Measurements from ENCODE around the gene TMC3.

Gene TMC3

DNA sequence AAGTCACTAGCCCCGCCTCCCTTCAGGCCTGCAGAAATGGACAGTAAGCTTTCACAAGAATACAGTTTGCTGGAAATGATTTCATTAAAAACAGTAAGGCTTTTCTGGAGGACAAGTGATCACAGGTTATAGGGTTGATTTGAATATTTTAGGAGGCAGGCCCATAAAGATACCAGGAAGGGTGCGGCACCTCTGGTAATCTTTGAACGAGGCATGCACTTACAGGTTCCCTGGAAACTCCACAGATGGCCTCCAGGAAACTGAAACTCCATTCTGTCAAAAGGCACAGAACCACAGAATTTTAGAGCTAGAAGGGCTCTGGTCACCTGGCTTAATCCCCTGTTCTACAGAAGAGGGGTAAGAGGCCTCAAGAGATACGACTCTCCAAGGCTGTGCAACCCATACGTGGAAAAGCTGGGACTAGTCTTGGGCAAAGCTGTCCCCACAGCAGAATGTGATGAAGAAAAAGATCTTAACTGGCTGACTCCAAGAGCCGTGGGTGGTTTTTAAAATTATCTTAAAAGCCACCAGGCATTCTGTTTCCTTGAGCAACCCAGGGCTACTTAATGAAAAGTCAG, 51.2 kb downstream of the TMC3 start:
- no peak for DNase-seq (ENCODE audit: low spot score)

DNA sequence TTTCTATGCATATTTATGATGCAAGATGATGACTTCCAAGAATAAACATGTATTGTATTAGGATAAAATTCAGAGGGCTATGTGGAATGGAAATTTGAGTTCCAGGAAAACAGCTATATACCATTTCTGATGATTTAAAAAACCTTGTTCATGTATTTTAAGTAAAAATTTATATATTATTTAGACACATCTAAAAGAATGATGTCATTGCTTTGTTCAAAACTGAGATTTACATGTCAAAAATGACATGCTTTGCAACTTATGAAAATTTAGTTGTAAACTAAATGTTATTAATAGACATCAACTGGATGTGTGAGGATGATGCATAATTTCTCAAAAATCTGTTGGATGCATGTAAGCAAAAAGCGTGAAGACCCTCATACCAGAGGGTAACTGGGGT, 52.3 kb downstream of the TMC3 start:
- DNase-seq (ENCODE audit: low spot score), result no peak

DNA sequence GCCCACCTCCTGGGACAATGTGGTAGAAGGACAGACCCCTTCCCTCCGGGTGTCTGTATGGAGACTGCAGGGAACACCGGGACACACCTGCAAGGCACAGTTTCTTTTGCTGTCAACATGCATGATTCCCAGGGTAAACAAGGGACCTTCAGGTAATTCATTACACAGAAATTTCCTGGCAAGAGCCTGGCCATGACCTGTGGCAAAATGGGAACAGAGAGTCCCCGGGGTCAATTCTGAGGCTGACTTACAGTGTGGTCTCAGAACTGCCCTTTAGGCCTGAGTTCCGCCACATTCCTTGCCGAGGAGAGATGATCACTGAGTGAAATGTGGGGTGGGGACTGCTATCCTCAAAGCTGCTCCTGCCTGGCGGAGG, 56.4 kb downstream of the TMC3 start:
- no peak for DNase-seq (ENCODE audit: low spot score)

DNA sequence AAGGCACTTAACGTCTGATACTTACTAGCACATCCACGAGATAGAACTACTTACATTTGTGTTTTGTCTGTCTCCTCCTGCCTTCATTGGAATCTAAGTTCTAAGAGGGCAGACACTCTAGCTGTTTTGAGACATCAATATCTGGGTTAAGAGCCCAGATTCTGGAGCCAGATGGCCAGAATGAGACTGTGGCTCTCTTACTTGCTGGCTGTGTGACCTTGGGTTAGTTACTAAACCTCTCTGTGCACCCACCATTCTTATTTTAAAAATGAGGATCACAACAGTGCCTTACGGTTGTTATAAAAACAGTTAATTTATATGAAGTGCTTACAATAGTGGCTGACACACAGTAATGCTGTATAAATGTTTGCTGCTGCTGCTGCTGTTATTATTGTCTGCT, 57.7 kb downstream of the TMC3 start:
- no peak for DNase-seq (ENCODE audit: low spot score)

DNA sequence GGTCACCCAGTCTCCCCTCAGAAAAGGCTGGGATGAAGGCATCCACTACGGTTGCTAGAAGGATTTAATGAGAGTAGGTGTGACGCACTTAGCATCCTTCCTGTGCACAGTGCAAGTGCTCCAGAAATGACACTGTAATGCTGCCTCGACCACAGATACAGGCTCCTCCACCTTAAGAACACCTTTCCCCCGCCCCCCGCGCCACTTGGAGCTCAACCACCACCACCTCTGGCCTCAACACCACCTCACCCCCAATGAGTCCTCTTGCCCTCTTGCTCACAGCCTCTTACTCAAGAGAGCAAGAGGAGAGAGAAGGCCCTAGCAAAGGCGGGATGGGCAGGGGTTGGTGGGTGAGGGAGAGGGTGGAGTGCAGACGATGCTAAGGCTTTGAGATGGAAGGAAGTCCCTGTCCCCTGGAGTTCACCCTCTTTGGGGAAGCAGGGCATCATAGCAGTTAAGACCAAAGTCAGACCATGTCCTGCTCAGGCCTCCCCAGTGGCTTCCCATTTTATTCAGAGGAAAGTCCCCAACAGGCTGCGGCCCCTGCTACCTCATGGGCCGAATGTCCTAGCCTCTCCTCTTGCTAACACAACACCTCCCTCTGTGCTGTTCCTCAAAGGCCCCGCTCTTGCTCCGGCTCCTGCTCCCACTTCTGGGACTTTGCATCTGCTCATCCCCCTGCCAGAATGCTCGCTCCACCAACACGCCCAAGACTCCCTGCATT, 58.4 kb downstream of the TMC3 start:
- no peak for DNase-seq (ENCODE audit: low spot score)

DNA sequence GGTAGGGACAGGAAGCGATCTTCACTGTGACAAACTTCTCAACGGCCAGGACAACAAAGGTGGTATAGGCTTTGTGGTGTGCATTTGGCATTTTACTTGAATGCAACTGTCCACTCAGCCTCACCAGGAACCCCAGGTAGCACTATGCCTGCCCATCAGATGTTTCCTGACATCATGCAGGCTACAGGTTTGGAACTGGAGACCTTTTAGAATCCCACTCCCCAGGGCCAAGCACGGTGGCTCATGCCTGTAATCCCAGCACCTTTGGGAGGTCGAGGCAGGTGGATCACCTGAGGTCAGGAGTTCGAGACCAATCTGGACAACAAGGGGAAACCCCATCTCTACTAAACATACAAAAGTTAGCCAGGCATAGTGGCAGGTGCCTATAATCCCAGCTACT, 59.6 kb downstream of the TMC3 start:
- no peak for DNase-seq (ENCODE audit: low spot score)

DNA sequence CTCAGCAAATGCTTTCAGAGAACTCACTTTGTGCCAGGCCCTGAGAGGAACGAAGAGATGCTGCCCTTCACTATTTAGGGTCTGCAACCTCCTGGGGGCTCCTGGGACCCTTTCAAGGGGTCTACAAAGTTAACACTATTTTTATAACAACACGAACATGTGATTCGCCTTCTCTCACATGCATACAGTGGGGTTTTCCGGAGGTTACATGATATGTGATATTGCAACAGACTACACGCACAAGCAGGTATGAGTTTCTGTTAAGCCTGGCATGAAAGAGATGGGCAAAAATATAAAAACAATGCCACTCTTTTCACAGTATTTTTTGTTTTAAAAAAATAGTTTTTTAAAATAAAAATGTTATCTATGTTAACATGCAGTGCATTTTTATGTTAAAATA, 60.3 kb downstream of the TMC3 start:
- no peak for DNase-seq (ENCODE audit: low spot score)

DNA sequence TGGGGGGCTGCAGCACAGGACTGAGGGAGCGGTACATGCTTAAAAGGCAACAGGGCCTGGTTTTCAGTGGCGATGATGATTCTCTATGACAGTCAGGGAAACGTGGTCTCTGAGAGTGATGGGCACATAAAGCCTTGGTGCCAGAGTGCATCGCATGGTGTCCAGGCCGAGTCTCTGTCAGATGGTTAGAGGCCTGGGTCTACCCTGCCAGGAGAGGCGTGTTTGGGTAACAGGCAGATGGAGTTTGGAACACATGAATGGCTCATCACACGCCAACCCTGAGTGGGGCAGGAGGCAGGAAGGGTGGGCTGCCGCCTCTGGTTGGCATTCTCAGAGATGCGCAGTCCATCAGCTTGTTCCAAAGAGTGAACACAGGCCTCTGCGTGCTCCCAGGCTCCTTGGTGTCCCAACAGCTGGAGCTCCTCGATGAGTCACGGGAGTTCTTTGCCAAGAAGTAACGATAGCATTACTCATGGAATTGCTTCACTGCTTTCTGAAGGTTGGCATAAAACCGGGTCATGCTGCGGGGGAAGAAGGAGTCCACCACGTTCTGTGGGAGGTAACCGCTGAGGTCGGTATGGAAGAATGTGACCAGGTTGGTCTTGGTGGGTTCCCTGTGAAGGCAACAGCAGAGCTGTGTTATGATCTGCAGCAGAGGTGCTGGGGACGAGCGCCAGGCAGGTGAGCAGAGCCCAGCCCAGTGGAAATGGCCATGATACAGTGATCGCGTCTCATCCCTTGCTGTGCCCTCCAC, 61.0 kb downstream of the TMC3 start:
- no peak for DNase-seq (ENCODE audit: low spot score)

DNA sequence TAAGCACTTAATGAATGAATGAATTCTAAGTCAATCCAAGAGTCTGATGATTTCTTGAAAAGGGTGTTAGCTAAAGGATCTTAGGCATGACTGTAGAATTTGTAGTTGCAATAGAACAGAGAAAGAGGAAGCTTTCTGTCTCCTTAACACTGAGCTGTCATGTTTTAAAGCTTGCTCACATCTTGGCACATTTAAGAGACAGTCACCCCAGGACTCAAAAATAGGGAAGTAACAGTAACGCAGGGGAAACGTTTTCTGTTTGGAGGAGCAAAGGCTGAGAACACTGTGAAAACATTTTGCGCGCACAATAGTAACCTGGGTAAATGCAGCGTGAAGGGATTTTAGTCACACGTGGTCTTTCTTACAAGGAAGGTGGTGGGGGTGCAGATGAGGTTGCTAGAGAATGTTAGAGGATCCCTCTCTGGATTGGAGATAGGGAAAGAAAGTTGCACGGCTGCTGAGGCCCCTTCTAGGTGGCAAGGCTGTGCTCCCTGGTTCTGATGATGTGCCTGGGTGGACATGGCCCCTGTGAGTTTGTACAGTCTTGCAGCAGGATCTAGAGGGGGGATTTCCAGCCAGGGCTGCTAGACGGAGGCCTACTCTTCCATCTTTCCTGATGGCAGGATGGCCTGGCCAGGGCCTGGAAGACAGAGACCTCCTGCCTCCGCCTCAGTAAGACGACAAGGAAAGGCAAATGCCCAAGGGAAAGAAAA, 62.1 kb downstream of the TMC3 start:
- no peak for DNase-seq (ENCODE audit: low spot score)

DNA sequence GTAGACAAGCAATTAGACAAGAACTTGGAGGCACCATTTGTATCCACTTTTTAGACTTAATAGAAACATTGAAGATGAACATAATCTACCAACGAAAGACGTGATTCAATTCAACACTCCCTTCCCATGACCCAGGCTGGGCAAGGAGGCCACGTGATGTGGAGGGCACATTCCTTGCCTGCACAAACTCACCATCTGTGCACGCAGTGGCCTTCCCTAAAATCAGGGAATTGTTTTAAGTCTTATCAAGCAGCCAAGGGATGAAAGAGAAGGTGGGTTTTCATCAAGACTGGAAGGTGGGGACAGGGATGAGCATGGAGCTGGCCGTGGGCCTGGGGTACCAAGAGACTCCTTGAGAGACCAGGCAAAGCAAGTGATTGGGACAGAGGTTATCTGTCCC, 63.5 kb downstream of the TMC3 start:
- no peak for DNase-seq (ENCODE audit: low spot score)

DNA sequence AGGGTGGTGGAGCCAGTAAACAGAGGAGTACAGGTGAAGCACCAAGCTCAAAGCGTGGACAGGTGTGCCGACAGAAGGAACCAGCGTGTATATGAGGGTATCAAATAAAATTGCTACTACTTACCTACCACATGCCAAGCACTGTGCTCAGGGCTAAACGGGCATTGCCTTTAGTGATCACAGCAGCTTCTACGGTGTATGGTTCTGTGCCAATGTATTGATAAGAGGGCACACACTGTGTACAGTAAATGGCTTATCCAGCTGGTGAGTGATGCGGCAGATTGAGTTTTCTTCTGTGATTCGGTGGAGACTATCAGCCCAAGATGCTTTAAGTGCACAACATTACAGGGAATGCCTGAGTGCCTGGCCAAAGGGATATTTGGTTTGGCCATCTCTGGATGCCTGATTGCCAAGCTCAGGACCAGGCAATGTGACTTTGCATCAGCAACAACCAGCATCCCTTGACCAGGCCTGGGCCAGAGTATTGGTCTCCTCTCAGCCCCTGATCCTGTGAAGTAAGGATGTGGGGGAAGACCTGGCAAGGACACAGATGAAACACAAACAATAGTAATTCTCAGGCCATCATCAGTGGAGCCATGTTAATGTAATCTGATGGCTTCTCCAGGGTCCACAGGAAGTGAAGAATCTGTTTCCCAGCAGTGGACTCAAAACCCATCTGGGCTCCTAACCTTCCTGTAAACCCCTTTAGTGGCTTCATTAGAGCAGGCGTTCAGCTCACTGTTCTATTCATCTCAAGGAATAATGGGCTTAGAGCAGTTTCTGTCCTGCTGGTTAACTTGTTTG, 64.2 kb downstream of the TMC3 start:
- DNase-seq (ENCODE audit: low spot score), result no peak

DNA sequence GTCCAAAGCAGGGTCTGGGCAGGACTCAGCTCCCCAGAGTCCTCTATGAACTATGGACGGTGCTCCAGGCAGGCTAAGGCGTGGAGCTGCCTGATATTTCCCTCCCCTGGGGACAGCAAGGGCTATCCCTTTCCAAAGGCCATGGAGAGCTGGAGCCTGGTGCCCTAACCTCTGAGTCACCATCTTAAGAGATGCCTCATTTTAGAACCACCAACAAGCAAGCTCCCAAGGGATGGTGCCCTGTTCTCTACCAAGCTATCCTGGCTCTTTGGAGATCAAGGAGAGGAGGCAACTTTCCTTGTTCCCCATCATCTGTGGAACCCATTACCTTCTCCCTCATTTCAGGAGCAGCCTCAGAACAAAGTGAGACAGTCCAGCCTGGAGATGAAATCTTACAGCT, 65.8 kb downstream of the TMC3 start:
- DNase-seq (ENCODE audit: low spot score), result no peak

DNA sequence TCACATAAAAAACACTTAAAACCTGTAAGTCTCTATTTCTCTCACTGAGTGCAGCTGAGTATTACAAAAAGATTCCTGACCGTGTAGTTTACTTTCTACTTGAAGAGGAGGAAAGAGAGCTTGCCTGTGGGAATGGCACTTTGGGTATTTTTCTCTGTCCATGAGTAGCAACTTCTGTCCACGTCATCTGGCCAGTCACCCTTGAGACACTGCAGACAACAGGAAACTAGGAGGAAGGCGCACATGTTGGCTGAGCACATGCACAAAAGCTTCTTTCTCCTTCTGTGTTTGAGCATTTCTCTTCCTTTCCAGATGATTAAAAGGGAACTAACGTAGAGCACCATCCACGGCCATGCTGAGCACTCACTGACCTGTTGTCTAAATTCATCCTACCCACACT, 69.8 kb downstream of the TMC3 start:
- DNase-seq (ENCODE audit: low spot score), result no peak

DNA sequence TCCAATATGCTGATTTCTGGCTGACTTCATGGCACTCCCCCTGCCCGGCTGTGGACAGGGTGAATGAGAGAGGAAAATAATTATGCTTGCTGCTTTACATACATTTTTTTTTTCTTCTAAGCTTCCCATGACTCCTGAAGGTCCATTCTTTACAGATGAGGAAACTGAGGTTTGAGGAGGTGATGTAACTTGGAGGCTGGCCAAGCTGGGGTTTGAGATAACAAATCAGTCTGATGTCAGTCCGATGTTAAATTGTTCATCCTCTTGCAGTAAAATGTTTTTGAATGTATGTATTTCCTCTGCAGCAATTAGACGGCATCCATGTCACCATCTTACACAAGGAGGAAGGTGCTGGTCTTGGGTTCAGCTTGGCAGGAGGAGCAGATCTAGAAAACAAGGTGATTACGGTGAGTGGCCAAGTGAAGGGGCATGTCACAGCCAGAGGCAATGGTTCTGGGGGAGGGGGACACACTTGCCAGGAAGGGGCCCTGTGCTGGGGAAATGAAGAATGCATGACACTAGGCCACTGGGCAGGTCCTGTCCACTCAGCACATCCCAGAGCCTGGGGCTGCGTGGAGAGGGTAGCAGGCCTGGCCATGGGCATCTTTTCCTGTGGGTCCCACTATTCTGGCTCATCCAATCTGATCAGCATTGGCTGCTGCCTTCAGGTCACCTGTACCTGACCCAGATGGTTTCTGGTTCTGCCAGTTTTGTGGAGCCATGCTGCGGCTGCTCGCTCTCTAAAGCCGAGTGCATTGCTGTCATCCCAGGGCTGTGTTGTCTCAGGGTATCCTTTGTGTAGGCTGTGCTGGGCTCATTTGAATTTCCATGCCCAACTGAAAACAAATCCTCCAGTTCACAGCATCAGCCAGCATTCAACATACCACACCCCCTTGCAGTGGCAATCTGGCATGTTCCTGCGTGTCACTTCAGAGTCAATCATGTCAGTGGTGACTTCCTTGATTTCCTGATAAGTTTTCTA, 70.5 kb downstream of the TMC3 start:
- peak; percentile 46 for DNase-seq (ENCODE audit: low spot score)

DNA sequence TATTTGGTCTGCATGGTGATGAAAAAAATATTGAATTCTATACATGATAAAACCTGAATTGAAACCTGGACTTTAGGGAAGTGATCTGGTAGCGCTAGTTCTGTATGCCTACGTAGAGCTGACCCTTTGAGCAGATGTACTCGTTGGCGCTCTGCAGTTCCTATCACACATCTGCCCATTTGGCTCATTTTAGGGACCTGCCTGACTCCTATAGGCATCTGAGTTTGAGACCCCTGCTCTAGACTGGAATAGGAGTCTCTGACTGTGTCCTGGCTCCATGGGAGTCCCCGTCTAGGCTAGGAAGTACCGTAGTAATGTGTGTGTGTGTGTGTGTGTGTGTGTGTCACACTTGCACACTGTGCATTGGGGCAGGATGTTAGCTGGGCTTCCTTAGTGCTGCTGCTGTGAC, 71.3 kb downstream of the TMC3 start:
- DNase-seq (ENCODE audit: low spot score), result peak; percentile 45

DNA sequence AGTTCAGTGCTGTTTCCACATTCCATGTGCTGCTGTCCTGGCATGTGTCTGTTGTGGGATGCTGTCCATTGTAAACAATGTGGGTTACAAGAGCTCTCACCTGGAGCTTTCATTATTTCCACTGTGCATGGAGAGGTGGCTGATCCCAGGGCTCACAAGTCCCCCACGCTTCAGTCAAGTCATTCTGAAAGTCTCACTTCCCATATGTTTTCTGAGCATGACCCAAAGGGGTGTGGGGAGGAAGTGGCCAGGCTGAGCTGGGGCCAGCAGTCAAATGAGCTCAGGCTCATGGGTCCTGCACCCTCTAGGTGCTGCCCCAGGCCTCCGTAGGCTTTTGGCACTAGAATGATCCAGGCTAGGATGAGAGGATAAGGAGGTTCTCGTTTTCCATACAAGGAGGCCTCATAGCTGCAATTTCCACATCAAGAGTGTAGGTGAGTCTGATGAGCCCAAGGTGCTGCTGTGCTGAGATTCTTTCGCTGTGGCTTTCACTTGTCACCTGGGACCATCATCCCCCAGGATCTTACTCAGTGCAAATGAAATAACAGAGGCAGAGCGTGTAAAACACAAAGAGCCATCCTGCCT, 72.1 kb downstream of the TMC3 start:
- no peak for DNase-seq (ENCODE audit: low spot score)

DNA sequence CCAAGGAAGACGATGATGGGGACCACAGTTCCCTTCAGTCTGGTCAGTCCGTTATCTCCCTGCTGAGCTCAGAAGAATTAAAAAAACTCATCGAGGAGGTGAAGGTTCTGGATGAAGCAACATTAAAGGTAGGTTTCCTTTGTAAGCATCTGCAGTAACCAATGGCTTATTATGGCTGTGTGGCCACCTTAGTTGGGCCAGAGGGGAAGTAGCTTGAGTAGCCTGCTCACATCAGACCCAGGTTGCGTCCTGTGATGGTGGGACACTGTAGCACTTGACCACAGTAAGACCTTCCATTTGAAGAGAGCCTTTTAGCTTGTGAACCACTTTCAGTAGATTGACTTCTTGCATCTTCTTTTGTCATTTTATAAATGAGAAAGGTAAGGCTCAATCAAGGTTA, 72.6 kb downstream of the TMC3 start:
- no peak for DNase-seq (ENCODE audit: low spot score)

DNA sequence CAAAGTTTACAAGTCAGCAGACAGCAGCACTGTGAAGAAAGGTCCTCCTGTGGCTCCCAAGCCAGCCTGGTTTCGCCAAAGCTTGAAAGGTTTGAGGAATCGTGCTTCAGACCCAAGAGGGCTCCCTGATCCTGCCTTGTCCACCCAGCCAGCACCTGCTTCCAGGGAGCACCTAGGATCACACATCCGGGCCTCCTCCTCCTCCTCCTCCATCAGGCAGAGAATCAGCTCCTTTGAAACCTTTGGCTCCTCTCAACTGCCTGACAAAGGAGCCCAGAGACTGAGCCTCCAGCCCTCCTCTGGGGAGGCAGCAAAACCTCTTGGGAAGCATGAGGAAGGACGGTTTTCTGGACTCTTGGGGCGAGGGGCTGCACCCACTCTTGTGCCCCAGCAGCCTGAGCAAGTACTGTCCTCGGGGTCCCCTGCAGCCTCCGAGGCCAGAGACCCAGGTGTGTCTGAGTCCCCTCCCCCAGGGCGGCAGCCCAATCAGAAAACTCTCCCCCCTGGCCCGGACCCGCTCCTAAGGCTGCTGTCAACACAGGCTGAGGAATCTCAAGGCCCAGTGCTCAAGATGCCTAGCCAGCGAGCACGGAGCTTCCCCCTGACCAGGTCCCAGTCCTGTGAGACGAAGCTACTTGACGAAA, 74.3 kb downstream of the TMC3 start:
- DNase-seq (ENCODE audit: low spot score), result no peak

DNA sequence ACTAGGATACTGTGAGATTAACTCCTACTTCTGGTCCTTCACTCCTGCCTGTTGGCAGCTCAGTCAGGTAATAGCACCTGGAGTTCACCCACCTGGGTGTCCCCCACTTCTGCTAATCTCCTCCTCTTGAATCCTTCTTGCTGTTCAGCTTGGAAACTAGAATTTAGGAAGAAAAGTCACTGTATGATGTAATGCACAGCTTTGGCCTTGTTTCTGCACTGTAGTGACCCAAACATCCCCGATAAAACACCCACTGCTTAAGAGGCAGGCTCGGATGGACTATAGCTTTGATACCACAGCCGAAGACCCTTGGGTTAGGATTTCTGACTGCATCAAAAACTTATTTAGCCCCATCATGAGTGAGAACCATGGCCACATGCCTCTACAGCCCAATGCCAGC, 74.9 kb downstream of the TMC3 start:
- no peak for DNase-seq (ENCODE audit: low spot score)

DNA sequence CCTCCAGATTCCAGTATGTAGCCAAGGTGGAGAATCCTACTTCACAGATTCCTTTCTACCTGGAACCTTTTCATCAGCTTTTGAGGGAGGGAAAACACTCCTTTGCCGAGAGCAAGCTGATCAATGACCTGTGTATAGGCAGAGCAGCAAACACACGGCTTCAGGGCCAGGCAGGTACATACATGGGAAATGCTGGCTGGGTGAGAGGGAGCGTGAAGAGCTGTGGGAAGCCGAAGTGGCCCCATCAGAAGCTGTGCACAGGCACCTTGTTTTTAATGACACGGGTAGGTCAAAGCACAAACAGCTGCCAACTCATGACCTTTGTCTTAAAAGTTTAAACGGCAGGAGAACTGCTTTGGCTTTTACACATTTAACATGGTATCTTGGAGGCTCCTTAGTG, 75.4 kb downstream of the TMC3 start:
- no peak for DNase-seq (ENCODE audit: low spot score)
